Trophoblast cell (in vitro differentiated cells and primary cell): ENCODE results near the gene USF2.
A peak's percentile ranks its signal among the peaks of the same experiment; 100 is the strongest.

Source experiments
- DNase-seq, 2 donors: peaks; one replicate each; pipeline ENCODE4 v3.0.0-alpha.2; 2016
- H2AFZ ChIP-seq: 2 replicates; pipeline ENCODE4 v1.6.1; 2013; ENCODE audit warnings: low read length, moderate library complexity, mild to moderate bottlenecking; ENCODE audit not compliant: insufficient read depth, poor library complexity
- H2AK5ac ChIP-seq: 2 replicates; pipeline ENCODE4 v1.6.1; 2013; ENCODE audit warnings: mild to moderate bottlenecking, low read length
- H2BK120ac ChIP-seq: 2 replicates; pipeline ENCODE4 v1.6.1; 2013; ENCODE audit warnings: low read length, mild to moderate bottlenecking, moderate library complexity; ENCODE audit not compliant: insufficient read depth, poor library complexity
- H2BK12ac ChIP-seq: 2 replicates; pipeline ENCODE4 v1.6.1; 2013; ENCODE audit warnings: mild to moderate bottlenecking, low read length, moderate library complexity
- H2BK5ac ChIP-seq: 2 replicates; pipeline ENCODE4 v1.6.1; 2013; ENCODE audit warnings: low read length, low read depth, moderate library complexity, mild to moderate bottlenecking; ENCODE audit not compliant: poor library complexity
- H3K14ac ChIP-seq: 2 replicates; pipeline ENCODE4 v1.6.1; 2013; ENCODE audit warnings: mild to moderate bottlenecking, low read length
- H3K18ac ChIP-seq: 2 replicates; pipeline ENCODE4 v1.6.1; 2013; ENCODE audit warnings: mild to moderate bottlenecking, low read length
- H3K23ac ChIP-seq: 2 replicates; pipeline ENCODE4 v1.6.1; 2013; ENCODE audit warnings: low read length
- H3K27ac ChIP-seq: 2 replicates; pipeline ENCODE4 v1.5.1; 2013; ENCODE audit warnings: low read depth, mild to moderate bottlenecking, inconsistent platforms, low read length, moderate library complexity
- H3K27me3 ChIP-seq: 2 replicates; pipeline ENCODE4 v1.6.1; 2013; ENCODE audit warnings: inconsistent platforms, mild to moderate bottlenecking, low read length, moderate library complexity; ENCODE audit not compliant: insufficient read depth
- H3K36me3 ChIP-seq, 2 experiments: 1 replicate in 1 of 2; 2 replicates in 1 of 2; pipeline ENCODE4 v1.6.1; 2013; ENCODE audit warnings: low read length in 2 of 2, mild to moderate bottlenecking in 2 of 2, moderate library complexity in 1 of 2; ENCODE audit not compliant: insufficient read depth in 2 of 2, control insufficient read depth in 1 of 2
- H3K4ac ChIP-seq: 2 replicates; pipeline ENCODE4 v1.6.1; 2013; ENCODE audit warnings: low read depth, mild to moderate bottlenecking, low read length, moderate library complexity
- H3K4me1 ChIP-seq, 2 experiments: 1 replicate in 1 of 2; 2 replicates in 1 of 2; pipeline ENCODE4 v1.6.1; 2013; ENCODE audit warnings: low read length in 2 of 2, mild to moderate bottlenecking in 2 of 2, moderate library complexity in 1 of 2; ENCODE audit not compliant: insufficient read depth in 2 of 2, control insufficient read depth in 1 of 2
- H3K4me2 ChIP-seq: 2 replicates; pipeline ENCODE4 v1.6.1; 2013; ENCODE audit warnings: inconsistent platforms, mild to moderate bottlenecking, low read length, moderate library complexity
- H3K4me3 ChIP-seq: 2 replicates; pipeline ENCODE4 v1.5.1; 2013; ENCODE audit warnings: mild to moderate bottlenecking, low read depth, low read length, inconsistent platforms
- H3K79me1 ChIP-seq: one replicate; pipeline ENCODE4 v1.6.1; 2013; ENCODE audit warnings: low read length
- H3K79me2 ChIP-seq: 2 replicates; pipeline ENCODE4 v1.6.1; 2013; ENCODE audit warnings: low read length, mild to moderate bottlenecking; ENCODE audit not compliant: control insufficient read depth, insufficient read depth, poor library complexity
- H3K9ac ChIP-seq: 2 replicates; pipeline ENCODE4 v1.6.1; 2013; ENCODE audit warnings: mild to moderate bottlenecking, low read length
- H3K9me3 ChIP-seq: 2 replicates; pipeline ENCODE4 v1.6.1; 2013; ENCODE audit warnings: low read depth, mild to moderate bottlenecking, control low read depth, inconsistent platforms, low read length; ENCODE audit not compliant: insufficient read depth
- H4K12ac ChIP-seq: 2 replicates; pipeline ENCODE4 v1.6.1; 2013; ENCODE audit warnings: low read depth, mild to moderate bottlenecking, low read length, moderate library complexity
- H4K8ac ChIP-seq: 2 replicates; pipeline ENCODE4 v1.6.1; 2013; ENCODE audit warnings: low read depth, mild to moderate bottlenecking, low read length, moderate library complexity
- H4K91ac ChIP-seq: one replicate; pipeline ENCODE4 v1.6.1; 2013; ENCODE audit warnings: low read depth, mild to moderate bottlenecking, low read length, moderate library complexity
- WGBS: extraction: QIAGEN DNeasy Blood & Tissue Kit; methylation state at CpG from one replicate; pipeline ENCODE4 v1.1.7; 2013; ENCODE audit warnings: missing lambda C conversion rate; ENCODE audit not compliant: insufficient read length, insufficient coverage; ENCODE audit errors: extremely low coverage; 5-methylcytosine and 5-hydroxymethylcytosine counted together

USF2 gene

GRCh38 chr19:35293363-35293739 lies 24.6 kb downstream of the USF2 start:
- no peak overlapping the region for H3K4me2 ChIP-seq
- no peak overlapping the region for H2AK5ac ChIP-seq
- no peak for DNase-seq
- no peak overlapping the region for H4K12ac ChIP-seq
- H3K9me3 ChIP-seq, result peaks cover 14% of the 10 kb centered on the region
- no peaks in the 10 kb centered on the region for H3K27me3 ChIP-seq
- H3K27ac ChIP-seq, result no peak overlapping the region
- H2BK120ac ChIP-seq, result no peak overlapping the region
- H3K14ac ChIP-seq, result no peak overlapping the region
- WGBS, result no CpG with 5 or more reads among the region's 7 CpGs
- H3K4ac ChIP-seq, result no peak overlapping the region
- H4K8ac ChIP-seq, result no peak overlapping the region
- no peak overlapping the region for H3K9ac ChIP-seq
- H3K4me3 ChIP-seq, result peak overlapping the region; percentile 6
- H2AFZ ChIP-seq, result no peak overlapping the region
- H2BK5ac ChIP-seq, result no peak overlapping the region
- peaks cover 0 to 2% of the 10 kb centered on the region in 2 experiments for H3K4me1 ChIP-seq
- no peaks in the 10 kb centered on the region for H3K79me2 ChIP-seq
- no peak overlapping the region for H3K18ac ChIP-seq
- H3K36me3 ChIP-seq, result no peaks in the 10 kb centered on the region
- no peak overlapping the region for H2BK12ac ChIP-seq
- H4K91ac ChIP-seq, result no peak overlapping the region
- H3K79me1 ChIP-seq, result no peaks in the 10 kb centered on the region
- H3K23ac ChIP-seq, result no peak overlapping the region

- no CpG with 5 or more reads among the region's 17 CpGs for WGBS
- Histone ChIP-seq H3K79me2 (no peaks in the 10 kb centered on the region), H3K79me1 (no peaks in the 10 kb centered on the region), H3K14ac (no peak overlapping the region), H2AFZ (no peak overlapping the region), H2AK5ac (no peak overlapping the region), H3K9me3 (peaks cover 18% of the 10 kb centered on the region), H2BK120ac (no peak overlapping the region), H3K4me1 (peaks cover 0 to 2% of the 10 kb centered on the region in 2 experiments), H4K12ac (no peak overlapping the region), H3K27me3 (no peaks in the 10 kb centered on the region), H3K27ac (no peak overlapping the region), H3K4me3 (no peak overlapping the region), H3K18ac (no peak overlapping the region), H3K36me3 (no peaks in the 10 kb centered on the region), H3K23ac (no peak overlapping the region), H4K8ac (no peak overlapping the region), H4K91ac (no peak overlapping the region), H3K9ac (no peak overlapping the region), H3K4ac (no peak overlapping the region), H2BK5ac (no peak overlapping the region), H3K4me2 (no peak overlapping the region), H2BK12ac (no peak overlapping the region)
- DNase-seq, result no peak
Measured at GRCh38 chr19:35293808-35294207, 25.0 kb downstream of the USF2 start.

GRCh38 chr19:35294328-35294727 lies 25.6 kb downstream of the USF2 start:
- no peak overlapping the region for H3K4me2 ChIP-seq

GRCh38 chr19:35294859-35295791 lies 26.4 kb downstream of the USF2 start:
- Histone ChIP-seq H2AFZ (no peak overlapping the region), H4K8ac (no peak overlapping the region), H3K79me2 (no peaks in the 10 kb centered on the region), H4K91ac (no peak overlapping the region), H2BK120ac (no peak overlapping the region), H4K12ac (no peak overlapping the region), H3K18ac (no peak overlapping the region), H3K9me3 (peaks cover 19% of the 10 kb centered on the region), H3K27me3 (no peaks in the 10 kb centered on the region), H3K27ac (no peak overlapping the region), H3K9ac (no peak overlapping the region), H3K4me3 (no peak overlapping the region), H3K23ac (no peak overlapping the region), H3K4me1 (peaks cover 0 to 2% of the 10 kb centered on the region in 2 experiments), H3K79me1 (no peaks in the 10 kb centered on the region), H2AK5ac (no peak overlapping the region), H3K36me3 (no peaks in the 10 kb centered on the region), H3K4me2 (no peak overlapping the region), H3K14ac (no peak overlapping the region), H2BK12ac (no peak overlapping the region), H2BK5ac (no peak overlapping the region), H3K4ac (no peak overlapping the region)
- no CpG with 5 or more reads among the region's 25 CpGs for WGBS
- DNase-seq, result no peak

More at GRCh38 chr19:35294328-35294727, 25.6 kb downstream of the USF2 start:
- H3K4me3 ChIP-seq, result no peak overlapping the region
- H3K4me1 ChIP-seq, result peaks cover 0 to 2% of the 10 kb centered on the region in 2 experiments
- H3K79me1 ChIP-seq, result no peaks in the 10 kb centered on the region
- H3K23ac ChIP-seq, result no peak overlapping the region
- no peaks in the 10 kb centered on the region for H3K36me3 ChIP-seq
- no peak overlapping the region for H3K14ac ChIP-seq
- no peak overlapping the region for H3K27ac ChIP-seq
- no peak for DNase-seq
- no peaks in the 10 kb centered on the region for H3K79me2 ChIP-seq
- no peak overlapping the region for H4K8ac ChIP-seq
- H2BK12ac ChIP-seq, result no peak overlapping the region
- no peak overlapping the region for H2AFZ ChIP-seq
- no peak overlapping the region for H4K12ac ChIP-seq
- no peak overlapping the region for H2BK5ac ChIP-seq
- H3K4ac ChIP-seq, result no peak overlapping the region
- no peak overlapping the region for H2BK120ac ChIP-seq
- H4K91ac ChIP-seq, result no peak overlapping the region
- no CpG with 5 or more reads among the region's 3 CpGs for WGBS
- H2AK5ac ChIP-seq, result no peak overlapping the region
- H3K9ac ChIP-seq, result no peak overlapping the region
- H3K27me3 ChIP-seq, result no peaks in the 10 kb centered on the region
- H3K18ac ChIP-seq, result no peak overlapping the region
- H3K9me3 ChIP-seq, result peaks cover 19% of the 10 kb centered on the region
